IPS-NIHi7 (cell line): ENCODE measurements around the gene POU2F3.

Experiments
- DNase-seq: peaks from one replicate; pipeline ENCODE4 v3.0.0; 2012; ENCODE audit warnings: mixed read lengths; ENCODE audit errors: extremely low spot score

POU2F3 gene

DNA sequence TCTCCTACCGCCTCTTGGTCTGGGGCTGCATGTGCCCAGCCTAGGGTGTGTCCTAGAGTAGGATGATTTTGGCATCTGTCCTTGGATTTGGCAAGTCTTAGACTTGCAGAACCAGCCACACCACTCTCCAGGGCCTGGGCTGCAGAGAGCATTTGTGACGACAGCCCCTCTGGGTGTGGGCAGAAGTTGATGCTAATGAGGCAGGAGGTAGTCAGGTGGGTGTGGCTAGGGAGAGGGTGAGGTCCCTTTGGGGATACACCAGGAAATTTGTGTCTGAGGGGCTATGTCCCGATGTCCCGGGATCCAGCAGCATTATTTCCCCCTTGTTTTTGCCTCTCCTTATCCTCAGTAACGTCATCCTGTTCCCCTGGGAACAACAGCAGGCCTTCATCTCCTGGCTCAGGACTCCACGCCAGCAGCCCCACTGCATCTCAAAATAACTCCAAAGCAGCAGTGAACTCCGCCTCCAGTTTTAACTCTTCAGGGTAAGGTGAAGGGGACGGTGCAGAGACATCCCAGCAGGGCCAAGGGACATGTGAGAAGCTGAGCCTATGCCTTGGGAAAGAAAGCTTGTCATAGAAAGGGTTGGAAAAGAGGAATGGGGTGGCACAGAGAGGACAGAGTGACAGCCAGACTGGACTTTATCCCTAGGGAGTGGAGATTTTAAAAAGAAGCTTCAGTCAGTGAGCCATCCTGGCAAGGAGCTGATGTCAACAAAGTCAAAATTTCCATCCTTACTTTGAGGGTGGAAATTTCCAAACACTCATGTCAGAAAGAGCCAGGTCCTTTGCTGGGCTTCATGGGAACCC lies 77.1 kb downstream of the POU2F3 start:
- peak; percentile 76 for DNase-seq

- no peak for DNase-seq
Measured at GRCh38 chr11:120317689-120318480, 77.9 kb downstream of the POU2F3 start.

DNA sequence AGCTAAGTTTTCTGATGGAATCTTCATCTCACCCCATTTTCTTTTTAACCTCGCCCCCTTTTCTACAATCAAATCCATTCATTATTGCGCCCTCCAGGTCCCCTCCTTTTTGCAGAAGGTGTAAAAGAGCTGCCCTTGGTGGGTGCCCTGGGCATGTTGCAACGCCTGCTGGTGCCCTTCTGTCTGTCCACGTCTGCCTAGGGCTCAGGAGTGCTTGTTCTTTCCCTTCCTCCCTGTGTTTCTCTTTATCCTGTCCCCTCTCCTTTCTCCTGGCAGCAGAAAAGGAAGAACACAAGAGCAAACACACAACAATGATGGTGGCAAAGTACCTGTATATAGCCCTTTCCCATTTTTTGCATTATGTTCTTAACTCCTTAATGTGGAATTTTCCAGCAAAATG lies 79.0 kb downstream of the POU2F3 start:
- DNase-seq: no peak

DNA sequence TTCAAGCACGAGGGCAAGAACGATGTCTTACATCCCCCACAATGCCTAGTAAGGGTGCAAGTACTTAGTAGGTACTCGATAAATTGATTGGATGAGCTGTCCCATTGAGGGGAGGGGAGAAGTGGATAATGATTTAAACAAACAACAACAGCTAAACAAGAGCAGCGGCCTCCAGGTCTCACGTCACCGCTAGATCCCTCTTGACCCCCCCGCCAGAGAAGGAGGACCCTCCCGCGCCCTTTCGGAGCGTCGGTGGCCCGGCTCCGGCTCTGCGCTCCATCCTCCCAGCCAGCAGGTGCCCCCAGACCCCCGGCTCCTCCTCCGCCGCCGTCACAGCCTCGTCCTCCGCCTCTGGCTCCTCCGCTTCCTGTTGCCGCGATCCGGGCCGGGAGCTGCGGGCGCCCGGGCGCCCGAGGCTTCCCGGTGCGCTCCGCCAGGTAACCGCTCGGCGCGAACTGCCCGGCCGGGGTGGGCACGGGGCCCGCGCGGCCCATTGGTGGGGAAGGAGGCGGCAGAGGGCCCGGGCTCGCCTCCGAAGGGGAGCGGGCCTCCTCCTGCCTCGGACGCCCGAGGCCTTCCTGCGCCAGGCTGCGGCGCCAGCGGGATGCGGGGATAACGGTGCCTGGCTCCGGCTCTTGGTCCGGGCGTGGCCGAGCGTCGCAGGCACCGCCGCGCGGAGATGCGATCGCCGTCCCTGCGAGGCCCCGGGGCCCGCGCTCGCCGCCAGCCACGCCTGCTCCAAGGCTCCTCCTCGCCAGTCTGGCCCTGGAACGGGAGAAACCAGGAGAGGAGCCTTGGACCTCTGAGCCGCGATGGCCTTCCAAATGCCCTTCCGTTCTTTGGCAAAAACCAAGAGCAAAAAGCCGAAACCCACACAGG lies 85.2 kb downstream of the POU2F3 start, which contains the start of gene TLCD5:
TLCD5 (plus strand) TSS at position 368 of the 879 bp plus-strand sequence. CDS start 2,143 bp downstream, outside the sequence.
- DNase-seq: peak; percentile 86

DNA sequence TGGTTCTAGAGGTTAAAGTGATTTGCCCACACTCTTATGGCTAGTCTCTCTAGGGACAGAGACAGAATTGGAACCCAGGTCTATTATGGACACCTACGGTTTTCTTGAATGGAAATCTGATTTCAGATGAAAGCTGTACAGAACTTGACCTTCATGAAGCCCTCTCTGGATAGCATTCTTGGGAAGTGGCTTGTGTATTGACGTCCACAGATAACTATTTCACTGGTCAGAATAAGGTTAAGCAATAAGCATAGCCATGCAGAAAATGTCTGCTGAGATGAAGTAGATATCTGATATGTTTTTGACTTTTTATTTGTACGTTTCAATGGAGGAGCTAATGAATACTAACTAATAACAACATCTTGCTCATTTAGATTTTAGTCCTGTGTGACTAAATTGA lies 86.3 kb downstream of the POU2F3 start:
- no peak for DNase-seq

DNA sequence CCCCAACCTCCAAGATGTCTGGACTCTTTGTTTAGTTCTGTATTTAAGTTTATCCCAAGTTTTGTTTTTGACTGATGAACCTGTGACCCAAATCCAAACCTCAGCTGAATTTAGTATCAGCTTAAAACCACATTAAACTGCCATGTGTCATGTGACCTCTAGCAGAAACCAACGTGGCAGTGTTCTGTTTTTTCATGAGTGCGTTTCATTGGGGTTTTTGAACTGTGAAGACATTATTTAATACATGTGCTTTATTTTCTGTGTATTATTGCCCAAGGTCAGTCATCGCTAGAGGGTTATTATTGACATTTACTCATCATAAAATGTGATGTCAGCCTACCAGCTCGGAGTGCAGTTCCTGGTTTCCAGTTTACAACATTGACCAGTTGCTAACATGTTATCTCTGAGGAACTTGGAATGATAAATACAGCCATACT lies 86.9 kb downstream of the POU2F3 start:
- DNase-seq: no peak

DNA sequence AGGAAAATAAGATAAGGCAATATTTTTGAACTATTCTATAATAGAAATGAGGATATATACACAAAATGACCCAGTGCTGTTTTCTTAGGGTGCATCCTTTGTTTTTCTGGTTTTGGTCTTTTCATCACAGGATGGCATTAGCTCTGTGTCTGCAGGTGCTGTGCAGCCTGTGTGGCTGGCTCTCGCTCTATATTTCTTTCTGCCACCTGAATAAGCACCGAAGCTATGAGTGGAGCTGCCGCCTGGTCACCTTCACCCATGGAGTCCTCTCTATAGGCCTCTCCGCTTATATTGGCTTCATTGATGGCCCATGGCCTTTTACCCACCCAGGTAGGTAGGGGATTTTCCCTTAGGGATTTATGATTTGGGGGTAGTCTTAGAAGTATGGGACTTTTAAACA lies 87.4 kb downstream of the POU2F3 start:
- no peak for DNase-seq

GRCh38 chr11:120329556-120329955 lies 89.6 kb downstream of the POU2F3 start:
- no peak for DNase-seq

- no peak for DNase-seq
Measured at GRCh38 chr11:120330045-120330444, 90.1 kb downstream of the POU2F3 start.

DNA sequence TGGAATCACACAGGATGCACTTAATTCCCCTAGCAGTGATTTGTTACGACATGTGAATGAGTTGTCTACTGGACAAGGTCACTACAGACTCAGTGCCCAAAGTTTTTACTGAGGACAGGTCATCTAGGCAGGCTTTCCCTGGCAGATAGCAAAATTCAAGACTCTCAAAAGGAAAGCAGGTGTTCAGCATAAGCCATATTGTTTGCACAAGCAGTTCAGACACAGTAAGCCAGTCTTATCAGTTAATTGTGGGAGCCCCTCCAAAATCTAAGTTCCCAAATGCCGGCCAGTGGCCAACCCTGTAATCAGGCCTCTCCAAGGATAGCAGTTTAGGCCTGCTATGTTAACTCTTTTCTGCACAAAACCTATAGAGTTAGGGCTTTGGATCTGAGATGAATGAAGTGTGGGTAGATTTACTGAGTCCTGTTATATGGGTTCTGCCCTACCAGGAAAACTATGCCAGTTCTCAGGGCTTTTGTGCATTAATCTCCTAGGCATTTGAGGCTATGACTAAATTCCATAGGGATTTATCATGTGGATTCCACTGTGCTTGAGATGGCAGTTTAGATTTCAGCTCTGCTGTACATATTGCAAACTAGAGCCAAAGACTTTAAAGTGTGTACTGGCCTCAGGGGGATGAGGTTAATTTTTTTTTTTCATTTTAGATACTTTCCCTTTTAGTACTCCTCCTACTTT lies 91.5 kb downstream of the POU2F3 start:
- DNase-seq: no peak

DNA sequence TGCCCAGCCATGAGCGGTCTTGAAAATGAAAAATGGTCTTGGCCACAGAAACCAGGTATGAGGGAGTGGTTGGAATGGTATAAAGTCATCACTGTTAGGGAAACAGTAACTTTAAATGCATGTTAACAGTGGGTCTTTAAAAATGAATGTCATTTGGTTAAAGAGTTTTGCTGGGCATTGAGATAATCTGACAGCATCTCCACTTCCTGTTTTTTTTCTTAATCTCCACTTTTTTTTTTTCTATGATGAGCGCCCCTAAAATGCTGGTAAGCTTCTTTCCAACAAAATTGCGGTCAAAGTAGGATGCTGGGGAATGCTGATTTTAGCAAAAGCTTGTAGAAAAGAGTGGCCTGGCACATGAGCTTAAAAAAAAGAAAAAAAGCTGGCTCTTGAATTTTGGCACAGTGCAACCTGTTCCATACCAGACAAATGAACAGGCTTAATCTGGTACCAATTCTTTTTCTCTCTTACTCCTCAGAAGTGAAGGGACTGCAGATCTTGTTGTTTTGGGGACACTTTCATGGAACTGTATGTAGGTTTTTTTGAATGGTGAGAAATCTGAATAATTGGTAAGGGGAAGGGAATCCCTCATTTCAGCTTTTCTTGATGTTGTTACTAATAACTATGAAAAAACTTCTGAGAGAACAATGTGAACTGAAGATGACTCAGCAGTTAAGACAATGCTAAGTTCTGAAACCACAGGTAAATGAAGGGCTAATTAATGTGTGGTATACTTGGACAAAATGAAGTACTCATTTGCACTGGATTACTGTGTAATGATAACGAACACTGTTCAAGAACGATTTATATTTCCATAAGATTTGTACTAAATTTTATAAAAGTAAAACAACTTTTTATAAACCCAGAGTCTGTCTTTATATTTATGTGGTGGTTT lies 93.1 kb downstream of the POU2F3 start:
- DNase-seq: no peak

GRCh38 chr11:120333801-120334200 lies 93.9 kb downstream of the POU2F3 start:
- no peak for DNase-seq

GRCh38 chr11:120334332-120334731 lies 94.4 kb downstream of the POU2F3 start:
- no peak for DNase-seq

DNA sequence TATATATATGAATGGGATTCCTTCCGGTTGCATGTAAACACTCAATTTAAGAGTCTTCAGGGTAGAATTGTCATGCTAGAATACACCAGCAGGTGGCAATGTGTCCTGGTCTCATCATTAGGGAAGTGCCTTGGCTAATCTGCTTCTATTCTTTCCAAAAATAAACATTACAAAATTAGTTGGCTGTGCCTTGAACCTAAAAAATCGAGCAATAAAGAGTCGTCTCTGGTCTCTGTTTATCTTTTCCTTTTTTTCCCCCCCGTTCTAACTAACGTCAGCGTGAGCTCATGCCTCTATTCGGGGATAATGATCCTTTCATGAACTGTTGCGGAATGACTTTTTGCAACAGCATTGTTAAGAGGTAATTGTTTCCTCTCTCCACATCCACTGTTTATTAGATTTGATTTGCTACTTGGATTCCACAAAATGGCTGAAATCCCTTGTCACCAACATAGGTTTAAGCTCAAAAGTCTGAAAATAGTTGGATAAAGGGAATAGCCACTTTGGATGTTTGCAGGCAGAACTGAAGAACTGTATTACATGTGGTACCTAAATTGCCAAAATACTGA lies 95.0 kb downstream of the POU2F3 start:
- peak; percentile 43 for DNase-seq

DNA sequence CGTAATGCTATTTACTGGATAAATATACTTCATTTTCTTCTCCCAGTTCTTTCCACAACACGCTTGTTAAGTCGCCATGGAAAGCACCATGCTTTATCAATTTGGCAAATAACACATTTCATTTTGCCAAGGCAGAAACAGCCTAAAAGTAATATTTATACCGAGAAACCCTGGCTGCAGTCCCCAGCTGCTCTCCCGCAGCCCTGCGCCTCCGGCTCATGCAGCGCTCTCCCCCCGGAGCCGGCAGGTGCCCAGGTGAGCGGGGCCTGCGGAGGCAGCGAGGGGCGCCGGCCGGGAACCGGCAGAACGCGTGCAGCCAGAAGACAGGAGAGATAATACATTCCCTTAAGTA lies 95.6 kb downstream of the POU2F3 start:
- peak; percentile 43 for DNase-seq

GRCh38 chr11:120335908-120336640 lies 96.1 kb downstream of the POU2F3 start, which contains the start of gene ARHGEF12:
ARHGEF12 (plus strand) TSS chr11:120336413; CDS start chr11:120337244, 831 bp downstream.
- DNase-seq: peak; percentile 96

- peak; percentile 64 for DNase-seq
Measured at GRCh38 chr11:120336641-120337354, 96.9 kb downstream of the POU2F3 start.

DNA sequence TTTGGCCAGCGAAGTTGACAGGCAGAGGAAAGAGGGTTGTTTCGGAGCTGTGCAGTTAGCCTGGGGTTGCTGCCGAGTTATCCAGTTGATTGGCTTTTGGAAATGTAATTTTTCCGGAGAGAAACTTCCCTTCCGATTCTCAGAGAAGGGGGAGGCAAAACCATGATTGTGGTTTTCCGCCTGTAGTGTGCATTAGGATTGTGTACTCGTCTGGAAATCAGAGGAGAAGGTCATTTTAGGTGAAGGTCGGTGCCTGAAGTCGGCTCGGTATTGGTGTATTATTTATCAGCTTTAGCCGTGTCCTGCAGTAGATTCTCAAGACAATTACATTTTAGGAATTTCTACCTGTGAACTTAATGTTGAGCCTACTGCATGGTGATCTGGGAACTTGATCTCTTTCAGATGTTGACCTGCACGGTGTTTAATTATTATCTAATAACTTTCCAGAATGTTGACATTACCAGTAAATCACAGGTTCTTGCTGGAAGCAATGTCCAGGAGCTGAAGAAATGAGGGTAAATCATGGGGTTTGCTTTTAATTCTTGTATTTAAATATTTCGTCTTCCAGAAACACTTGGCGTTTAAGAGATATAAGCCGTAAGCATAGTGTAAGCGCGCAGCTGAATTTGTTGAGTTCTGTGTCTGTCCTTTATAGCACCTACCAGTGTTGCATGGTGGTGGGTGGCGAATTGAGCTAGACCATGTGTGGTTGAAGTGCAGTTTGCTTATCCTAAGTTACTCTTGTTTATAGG lies 97.6 kb downstream of the POU2F3 start:
- DNase-seq: no peak
